Muscle of leg (tissue), 11 donors: Measurements from ENCODE around the gene XPC. TPM values are rescaled to one million over a fixed set of nuclear protein-coding genes. Genes with fewer than 3 reads are reported as not detected.

ENCODE experiments used
- DNase-seq: peaks from one replicate; pipeline ENCODE4 v3.0.0; 2013
- H3K27ac ChIP-seq: one replicate; pipeline ENCODE4 v1.5.1; 2013; ENCODE audit warnings: mild to moderate bottlenecking, low read length, control low read depth
- H3K27me3 ChIP-seq: one replicate; pipeline ENCODE4 v1.6.1; 2013; ENCODE audit warnings: low read length; ENCODE audit not compliant: control insufficient read depth, insufficient read depth
- H3K36me3 ChIP-seq: one replicate; pipeline ENCODE4 v1.6.1; 2013; ENCODE audit warnings: low read length; ENCODE audit not compliant: control insufficient read depth, insufficient read depth
- H3K4me1 ChIP-seq: one replicate; pipeline ENCODE4 v1.6.1; 2013; ENCODE audit warnings: low read length; ENCODE audit not compliant: control insufficient read depth, insufficient read depth
- H3K4me3 ChIP-seq: one replicate; pipeline ENCODE4 v1.5.1; 2013; ENCODE audit warnings: low read length, control low read depth
- H3K9me3 ChIP-seq: replicated peaks from 2 replicates; pipeline ENCODE4 v1.6.1; 2013; ENCODE audit warnings: low read depth, low read length; ENCODE audit not compliant: control insufficient read depth
- WGBS: methylation state at CpG from one replicate; pipeline ENCODE4 v1.1.5; 2013; ENCODE audit warnings: missing lambda C conversion rate; ENCODE audit not compliant: insufficient coverage; 5-methylcytosine and 5-hydroxymethylcytosine counted together
- polyA plus RNA-seq, 8 donors: library from polyadenylated mRNA; unstranded; fragments of 120-200 nt; gene quantifications; one replicate each; pipeline versions ENCODE4 v1.2.1 to v1.2.3, GENCODE V29; 2013; ENCODE audit warnings: inconsistent platforms in 1 of 8, low replicate concordance in 1 of 8; ENCODE audit not compliant: insufficient read length in 8 of 8, insufficient read depth in 1 of 8
- total RNA-seq: library from RNA; stranded (reverse); fragments of 120-200 nt; gene quantifications from one replicate; pipeline ENCODE4 v1.2.4, GENCODE V29; 2013

XPC gene
- total and polyA plus RNA-seq, 9 donors = 15.7 to 21.3 (median 17.9) TPM

GRCh38 chr3:14175383-14176037 lies 2.9 kb downstream of the XPC start:
- peaks cover 19% of the 10 kb centered on the region for H3K36me3 ChIP-seq
- no peak overlapping the region for H3K4me3 ChIP-seq
- no peaks in the 10 kb centered on the region for H3K9me3 ChIP-seq
- H3K4me1 ChIP-seq = peaks cover 9% of the 10 kb centered on the region
- 67% methylated on average over 1 of the region's 3 CpGs for WGBS
- H3K27me3 ChIP-seq = no peaks in the 10 kb centered on the region
- DNase-seq = no peak
- no peak overlapping the region for H3K27ac ChIP-seq

GRCh38 chr3:14174483-14174882 lies 3.9 kb downstream of the XPC start:
- Histone ChIP-seq H3K36me3 (peaks cover 28% of the 10 kb centered on the region), H3K9me3 (no peaks in the 10 kb centered on the region), H3K27me3 (no peaks in the 10 kb centered on the region), H3K4me1 (peaks cover 9% of the 10 kb centered on the region), H3K4me3 (no peak overlapping the region), H3K27ac (no peak overlapping the region)
- no peak for DNase-seq
- no CpG with 5 or more reads among the region's 2 CpGs for WGBS

- no peaks in the 10 kb centered on the region for H3K9me3 ChIP-seq
- H3K36me3 ChIP-seq = peaks cover 41% of the 10 kb centered on the region
- DNase-seq = no peak
- H3K27ac ChIP-seq = no peak overlapping the region
- no peak overlapping the region for H3K4me3 ChIP-seq
- WGBS = 93% methylated on average over 2 of the region's 5 CpGs
- H3K4me1 ChIP-seq = peaks cover 4% of the 10 kb centered on the region
- H3K27me3 ChIP-seq = no peaks in the 10 kb centered on the region
These were observed 5.9 kb downstream of the XPC start for GRCh38 chr3:14172496-14172895.

GRCh38 chr3:14170531-14171159 lies 7.8 kb downstream of the XPC start:
- H3K36me3 ChIP-seq = peaks cover 58% of the 10 kb centered on the region
- no peaks in the 10 kb centered on the region for H3K9me3 ChIP-seq
- WGBS = no CpG with 5 or more reads among the region's 2 CpGs
- H3K4me3 ChIP-seq = no peak overlapping the region
- no peaks in the 10 kb centered on the region for H3K4me1 ChIP-seq
- H3K27me3 ChIP-seq = no peaks in the 10 kb centered on the region
- no peak overlapping the region for H3K27ac ChIP-seq
- no peak for DNase-seq

- Histone ChIP-seq H3K36me3 (peaks cover 65% of the 10 kb centered on the region), H3K4me1 (no peaks in the 10 kb centered on the region), H3K9me3 (no peaks in the 10 kb centered on the region), H3K4me3 (no peak overlapping the region), H3K27ac (no peak overlapping the region), H3K27me3 (no peaks in the 10 kb centered on the region)
- DNase-seq = no peak
These were observed 8.5 kb downstream of the XPC start for GRCh38 chr3:14169871-14170270.

GRCh38 chr3:14169435-14169834 lies 9.0 kb downstream of the XPC start:
- Histone ChIP-seq H3K9me3 (no peaks in the 10 kb centered on the region), H3K27ac (no peak overlapping the region), H3K4me3 (no peak overlapping the region), H3K4me1 (no peaks in the 10 kb centered on the region), H3K27me3 (no peaks in the 10 kb centered on the region), H3K36me3 (peaks cover 70% of the 10 kb centered on the region)
- no peak for DNase-seq
- WGBS = 100% methylated on average over 1 of the region's 2 CpGs

GRCh38 chr3:14166877-14167603 lies 11.4 kb downstream of the XPC start:
- Histone ChIP-seq H3K4me3 (no peak overlapping the region), H3K36me3 (peaks cover 75% of the 10 kb centered on the region), H3K9me3 (peaks cover 3% of the 10 kb centered on the region), H3K4me1 (no peaks in the 10 kb centered on the region), H3K27ac (no peak overlapping the region), H3K27me3 (no peaks in the 10 kb centered on the region)
- no peak for DNase-seq
- WGBS = 86% methylated on average over 4 of the region's 9 CpGs

GRCh38 chr3:14162178-14162577 lies 16.2 kb downstream of the XPC start:
- Histone ChIP-seq H3K4me3 (no peak overlapping the region), H3K27ac (no peak overlapping the region), H3K4me1 (no peaks in the 10 kb centered on the region), H3K9me3 (peaks cover 13% of the 10 kb centered on the region), H3K36me3 (peaks cover 78% of the 10 kb centered on the region), H3K27me3 (no peaks in the 10 kb centered on the region)
- DNase-seq = no peak
- WGBS = no CpG with 5 or more reads among the region's 2 CpGs

GRCh38 chr3:14161282-14161681 lies 17.1 kb downstream of the XPC start:
- Histone ChIP-seq H3K27me3 (no peaks in the 10 kb centered on the region), H3K4me1 (no peaks in the 10 kb centered on the region), H3K9me3 (peaks cover 13% of the 10 kb centered on the region), H3K27ac (no peak overlapping the region), H3K4me3 (no peak overlapping the region), H3K36me3 (peaks cover 79% of the 10 kb centered on the region)
- WGBS = no CpG with 5 or more reads among the region's 2 CpGs
- no peak for DNase-seq

GRCh38 chr3:14159426-14159825 lies 19.0 kb downstream of the XPC start:
- Histone ChIP-seq H3K27me3 (no peaks in the 10 kb centered on the region), H3K27ac (no peak overlapping the region), H3K9me3 (peaks cover 13% of the 10 kb centered on the region), H3K4me1 (no peaks in the 10 kb centered on the region), H3K36me3 (peaks cover 68% of the 10 kb centered on the region), H3K4me3 (no peak overlapping the region)
- 93% methylated on average over 2 of the region's 8 CpGs for WGBS
- DNase-seq = no peak
